ENCODE results near the gene SORBS1. TPM values are rescaled to one million over a fixed set of nuclear protein-coding genes. Genes with fewer than 3 reads are reported as not detected.
A peak's percentile ranks its signal among the peaks of the same experiment; 100 is the strongest.

SORBS1 gene
- total RNA-seq, 4 donors from 2014 or later: 35.1 to 53.1 (median 43.3) TPM

DNA sequence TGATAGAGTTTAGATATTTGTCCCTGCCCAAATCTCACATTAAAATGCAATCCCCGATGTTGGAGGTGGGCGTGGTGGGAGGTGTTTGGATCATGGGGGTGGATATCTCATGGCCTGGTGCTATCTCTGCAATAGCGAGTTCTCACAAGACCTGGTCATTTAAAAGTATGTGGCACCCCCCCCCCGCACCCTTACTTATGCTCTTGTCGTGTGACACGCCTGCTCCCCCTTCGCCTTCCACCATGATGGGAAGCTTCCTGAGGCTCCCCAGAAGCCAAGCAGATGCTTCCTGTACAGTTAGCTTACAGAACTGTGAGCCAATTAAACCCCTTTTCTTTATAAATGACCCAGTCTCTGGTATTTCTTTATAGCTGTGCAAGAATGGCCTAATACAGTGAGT, 118.8 kb downstream of the SORBS1 start:
- no peak for DNase-seq (ENCODE audit: low spot score in 2 of 2)
- WGBS, 2 donors: 95 to 98% methylated on average over 6 to 7 of the region's 7 CpGs
- TF ChIP-seq, protein P1, sequence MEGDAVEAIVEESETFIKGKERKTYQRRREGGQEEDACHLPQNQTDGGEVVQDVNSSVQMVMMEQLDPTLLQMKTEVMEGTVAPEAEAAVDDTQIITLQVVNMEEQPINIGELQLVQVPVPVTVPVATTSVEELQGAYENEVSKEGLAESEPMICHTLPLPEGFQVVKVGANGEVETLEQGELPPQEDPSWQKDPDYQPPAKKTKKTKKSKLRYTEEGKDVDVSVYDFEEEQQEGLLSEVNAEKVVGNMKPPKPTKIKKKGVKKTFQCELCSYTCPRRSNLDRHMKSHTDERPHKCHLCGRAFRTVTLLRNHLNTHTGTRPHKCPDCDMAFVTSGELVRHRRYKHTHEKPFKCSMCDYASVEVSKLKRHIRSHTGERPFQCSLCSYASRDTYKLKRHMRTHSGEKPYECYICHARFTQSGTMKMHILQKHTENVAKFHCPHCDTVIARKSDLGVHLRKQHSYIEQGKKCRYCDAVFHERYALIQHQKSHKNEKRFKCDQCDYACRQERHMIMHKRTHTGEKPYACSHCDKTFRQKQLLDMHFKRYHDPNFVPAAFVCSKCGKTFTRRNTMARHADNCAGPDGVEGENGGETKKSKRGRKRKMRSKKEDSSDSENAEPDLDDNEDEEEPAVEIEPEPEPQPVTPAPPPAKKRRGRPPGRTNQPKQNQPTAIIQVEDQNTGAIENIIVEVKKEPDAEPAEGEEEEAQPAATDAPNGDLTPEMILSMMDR (IDR thresholded peaks at IDR 0.05): no peak
- TF ChIP-seq POLR2A (IDR thresholded peaks at IDR 0.05): no peak
- intact Hi-C loops (cut with DNase I; ENCODE audit: low total_unique reads): no loop called here
- H3K4me3 ChIP-seq (ENCODE audit: low read depth, poor library complexity, severe bottlenecking): no peak overlapping the region

DNA sequence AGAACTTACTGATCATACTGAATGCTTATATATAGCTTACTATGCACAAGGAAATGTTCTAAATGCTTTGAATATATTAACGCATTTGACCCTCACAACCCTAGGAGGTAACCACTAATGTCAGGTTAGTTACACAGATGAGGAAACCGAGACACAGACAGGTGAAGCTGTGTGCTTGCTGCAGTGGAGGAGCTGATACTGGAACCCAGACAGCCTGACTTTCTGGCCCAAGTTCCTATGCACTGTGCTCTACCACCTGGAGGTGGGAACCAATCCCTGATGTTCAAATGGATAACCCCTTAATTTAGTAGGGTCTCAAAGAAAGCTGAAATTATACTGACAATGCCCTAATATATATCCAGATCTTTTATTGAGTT, 119.6 kb downstream of the SORBS1 start:
- intact Hi-C loops (cut with DNase I; ENCODE audit: low total_unique reads): no loop called here
- no peak for DNase-seq (ENCODE audit: low spot score in 2 of 2)
- H3K4me3 ChIP-seq (ENCODE audit: low read depth, poor library complexity, severe bottlenecking): no peak overlapping the region
- WGBS, 2 donors: 91 to 96% methylated on average over 2 of the region's 2 CpGs
- TF ChIP-seq POLR2A (IDR thresholded peaks at IDR 0.05): no peak
- TF ChIP-seq, protein P1 (IDR thresholded peaks at IDR 0.05): no peak

DNA sequence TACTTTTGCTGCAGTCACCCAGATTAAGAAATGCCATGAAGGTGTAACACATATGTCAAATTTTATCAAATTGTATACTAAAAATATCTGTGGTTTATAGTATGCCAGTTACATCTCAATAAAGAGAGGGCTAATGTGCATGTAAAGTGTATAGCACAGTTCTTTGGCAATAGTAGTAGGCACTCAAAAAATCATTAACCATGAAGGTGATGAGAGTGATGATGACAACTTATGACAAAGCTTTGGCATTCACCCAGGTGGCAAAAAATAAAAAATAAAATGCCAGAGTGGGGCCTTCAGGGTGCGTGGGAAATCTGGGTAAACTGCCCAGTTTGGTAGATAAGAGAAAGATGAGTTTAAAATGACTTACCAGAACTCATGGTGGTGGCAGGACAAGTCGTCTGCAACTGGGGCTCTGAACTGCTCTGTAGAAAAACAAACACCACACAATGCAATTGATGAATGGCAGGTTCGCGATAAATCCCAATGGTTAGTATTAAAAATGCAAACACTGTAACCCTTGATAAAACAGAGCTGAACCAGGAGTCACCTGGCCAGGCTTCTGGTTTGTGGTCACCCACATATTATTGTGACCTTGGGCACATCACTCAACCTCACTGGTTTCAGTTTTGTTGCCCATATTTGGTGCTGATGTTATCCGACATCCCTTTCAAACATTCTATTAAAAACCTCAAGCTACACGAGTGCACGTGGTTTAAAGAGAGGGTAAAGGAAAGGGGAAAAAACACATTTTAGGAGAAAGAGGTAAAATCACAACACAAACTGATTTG, 120.2 kb downstream of the SORBS1 start:
- no peak for TF ChIP-seq POLR2A (IDR thresholded peaks at IDR 0.05)
- TF ChIP-seq, protein P1 (IDR thresholded peaks at IDR 0.05): no peak
- intact Hi-C loops (cut with DNase I; ENCODE audit: low total_unique reads): no loop called here
- H3K4me3 ChIP-seq (ENCODE audit: low read depth, poor library complexity, severe bottlenecking): no peak overlapping the region
- no peak for DNase-seq (ENCODE audit: low spot score in 2 of 2)
- 78 to 81% methylated on average over 7 of the region's 7 CpGs for WGBS, 2 donors

DNA sequence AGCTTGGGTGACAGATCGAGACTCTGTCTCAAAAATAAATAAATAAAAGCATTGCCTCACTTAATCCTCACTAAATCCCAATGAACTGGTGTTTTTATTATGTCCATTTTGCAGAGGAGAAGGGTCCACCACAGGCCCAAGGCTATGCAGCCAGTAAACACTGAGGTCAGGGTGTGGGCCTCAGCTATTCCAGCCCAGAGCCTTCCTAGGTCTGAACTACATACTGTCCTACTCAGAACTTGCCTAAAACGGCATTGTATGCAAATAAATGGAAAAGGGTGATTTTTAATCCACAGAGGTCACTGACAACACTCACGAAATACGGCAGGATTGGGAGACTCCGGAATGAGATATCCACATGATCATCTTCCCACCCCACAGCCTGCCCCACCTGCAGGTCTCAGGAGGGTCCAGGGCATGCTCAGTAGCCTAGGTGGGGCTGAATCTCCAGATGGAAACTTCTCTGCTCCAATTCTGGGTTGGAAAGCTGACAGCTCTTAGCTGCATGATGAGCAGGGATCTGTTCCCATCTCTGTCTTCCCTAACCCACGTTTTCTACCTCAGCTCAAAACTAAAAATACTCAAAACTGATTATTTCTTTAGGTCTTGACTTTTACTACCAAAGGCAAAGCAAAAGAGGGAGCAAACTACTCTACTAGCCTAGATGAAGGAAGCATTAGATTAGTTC, 121.0 kb downstream of the SORBS1 start:
- DNase-seq (ENCODE audit: low spot score in 2 of 2): peak in 1 of 2 donors; percentile 40
- intact Hi-C loops (cut with DNase I; ENCODE audit: low total_unique reads): no loop called here
- TF ChIP-seq, protein P1 (IDR thresholded peaks at IDR 0.05): no peak
- no peak for TF ChIP-seq POLR2A (IDR thresholded peaks at IDR 0.05)
- H3K4me3 ChIP-seq (ENCODE audit: low read depth, poor library complexity, severe bottlenecking): no peak overlapping the region
- WGBS, 2 donors: 72 to 77% methylated on average over 6 of the region's 6 CpGs

DNA sequence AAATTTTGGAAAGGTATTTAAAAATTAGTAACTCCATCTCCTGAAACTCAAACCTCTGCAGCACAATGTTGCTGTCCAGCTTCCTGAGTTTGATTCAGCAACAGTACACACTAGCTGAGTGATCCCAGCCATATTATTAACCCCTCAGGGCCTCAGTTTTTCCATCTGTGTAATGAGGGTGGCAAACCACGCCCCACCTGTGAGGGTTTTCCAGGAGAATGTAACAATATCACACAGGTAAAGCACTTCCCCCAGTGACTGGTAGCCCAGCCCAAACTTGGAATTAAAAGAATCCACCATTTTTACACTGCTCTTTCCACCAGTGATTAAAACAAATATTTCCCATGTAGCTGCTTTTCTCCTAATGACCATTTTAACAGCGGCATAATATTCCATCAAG, 122.4 kb downstream of the SORBS1 start:
- H3K4me3 ChIP-seq (ENCODE audit: low read depth, poor library complexity, severe bottlenecking): no peak overlapping the region
- TF ChIP-seq, protein P1 (IDR thresholded peaks at IDR 0.05): no peak
- no peak for TF ChIP-seq POLR2A (IDR thresholded peaks at IDR 0.05)
- intact Hi-C loops (cut with DNase I; ENCODE audit: low total_unique reads): no loop called here
- WGBS, 2 donors: 87 to 93% methylated on average over 2 of the region's 2 CpGs
- DNase-seq (ENCODE audit: low spot score in 2 of 2): no peak
